Measurements from ENCODE around the gene CNEP1R1.

- TF ChIP-seq CTCF (conservative IDR thresholded peaks at IDR 0.05) (no peak), ZFX (IDR thresholded peaks at IDR 0.05) (no peak)
These were observed 1.4 kb upstream of the CNEP1R1 start for GRCh38 chr16:50023641-50024040.

Measured in C4-2B (cell line).